ENCODE measurements around the gene FNTB.

FNTB gene

GRCh38 chr14:64986648-64987437 is at the start of gene FNTB:
Gene FNTB, plus strand, starts transcription at chr14:64986895. Its CDS starts 59 bp downstream, at chr14:64986954.
- DNase-seq (ENCODE audit: low read depth) = peak; percentile 85

- no peak for DNase-seq (ENCODE audit: low read depth)
Measured at GRCh38 chr14:64937171-64937820, 49.4 kb upstream of the FNTB start.

GRCh38 chr14:64937821-64938193 is 48.9 kb upstream of the FNTB start:
- DNase-seq (ENCODE audit: low read depth) = no peak

- no peak for DNase-seq (ENCODE audit: low read depth)
Measured at GRCh38 chr14:64938972-64939816, 47.5 kb upstream of the FNTB start.

- DNase-seq (ENCODE audit: low read depth) = no peak
Measured at GRCh38 chr14:64939817-64940190, 46.9 kb upstream of the FNTB start.

GRCh38 chr14:64940336-64940910 is 46.3 kb upstream of the FNTB start:
- DNase-seq (ENCODE audit: low read depth) = no peak

GRCh38 chr14:64942531-64943111 is 44.1 kb upstream of the FNTB start, which contains the start of gene GPX2:
Gene GPX2, minus strand, starts transcription at chr14:64942745. Its CDS starts 19 bp downstream, at chr14:64942726.
- no peak for DNase-seq (ENCODE audit: low read depth)

- no peak for DNase-seq (ENCODE audit: low read depth)
Measured at GRCh38 chr14:64943556-64943955, 43.1 kb upstream of the FNTB start.

- DNase-seq (ENCODE audit: low read depth) = no peak
Measured at GRCh38 chr14:64944041-64944440, 42.7 kb upstream of the FNTB start.

GRCh38 chr14:64944861-64945260 is 41.8 kb upstream of the FNTB start:
- no peak for DNase-seq (ENCODE audit: low read depth)

GRCh38 chr14:64945431-64946178 is 41.1 kb upstream of the FNTB start:
- no peak for DNase-seq (ENCODE audit: low read depth)

- no peak for DNase-seq (ENCODE audit: low read depth)
Measured at GRCh38 chr14:64946310-64947045, 40.2 kb upstream of the FNTB start.

GRCh38 chr14:64947710-64948611 is 38.7 kb upstream of the FNTB start:
- no peak for DNase-seq (ENCODE audit: low read depth)

- no peak for DNase-seq (ENCODE audit: low read depth)
Measured at GRCh38 chr14:64948612-64949210, 38.0 kb upstream of the FNTB start.

- no peak for DNase-seq (ENCODE audit: low read depth)
Measured at GRCh38 chr14:64950889-64951288, 35.8 kb upstream of the FNTB start.

GRCh38 chr14:64951291-64951690 is 35.4 kb upstream of the FNTB start:
- no peak for DNase-seq (ENCODE audit: low read depth)

GRCh38 chr14:64951724-64952123 is 35.0 kb upstream of the FNTB start:
- DNase-seq (ENCODE audit: low read depth) = no peak

- DNase-seq (ENCODE audit: low read depth) = no peak
Measured at GRCh38 chr14:64952598-64953309, 33.9 kb upstream of the FNTB start.
